DOHH2 (cell line): Measurements from ENCODE around the gene OR2M5.

Source experiments
- H3F3A ChIP-seq: fragments of 200-600 bp; sonication (generic), shearing (Covaris generic); 2 replicates; pipeline ENCODE4 v1.6.0; 2016; ENCODE audit warnings: antibody characterized with exemption, mild to moderate bottlenecking; ENCODE audit not compliant: control insufficient read depth, insufficient read depth
- H3K27ac ChIP-seq: fragments of 200-600 bp; sonication (generic); 2 replicates; pipeline ENCODE4 v1.5.1; 2014; ENCODE audit warnings: low read depth, mild to moderate bottlenecking, low read length, moderate library complexity
- H3K27me3 ChIP-seq: fragments of 200-600 bp; sonication (generic); 2 replicates; pipeline ENCODE4 v1.6.1; 2014; ENCODE audit warnings: mild to moderate bottlenecking, low read length, mixed read lengths; ENCODE audit not compliant: control insufficient read depth
- H3K36me3 ChIP-seq: fragments of 200-600 bp; sonication (generic); 2 replicates; pipeline ENCODE4 v1.6.1; 2014; ENCODE audit warnings: mild to moderate bottlenecking, low read length, moderate library complexity, mixed read lengths; ENCODE audit not compliant: control insufficient read depth
- H3K4me1 ChIP-seq: fragments of 200-600 bp; sonication (generic); 2 replicates; pipeline ENCODE4 v1.6.1; 2014; ENCODE audit warnings: mild to moderate bottlenecking, low read length, mixed read lengths; ENCODE audit not compliant: control insufficient read depth
- H3K4me2 ChIP-seq: fragments of 200-600 bp; sonication (generic); 2 replicates; pipeline ENCODE4 v1.6.0; 2014; ENCODE audit warnings: mild to moderate bottlenecking, low read length, moderate library complexity
- H3K4me3 ChIP-seq: fragments of 200-600 bp; sonication (generic); 2 replicates; pipeline ENCODE4 v1.5.1; 2014; ENCODE audit warnings: mild to moderate bottlenecking, low read length, mixed read lengths
- H3K79me2 ChIP-seq: fragments of 200-600 bp; sonication (generic); 2 replicates; pipeline ENCODE4 v1.6.1; 2014; ENCODE audit warnings: mild to moderate bottlenecking, low read length, mixed read lengths; ENCODE audit not compliant: control insufficient read depth
- H3K9me2 ChIP-seq: fragments of 200-600 bp; sonication (generic); replicated peaks from 2 replicates; pipeline ENCODE4 v1.6.1; 2014; ENCODE audit warnings: mild to moderate bottlenecking, low read length, mixed read lengths; ENCODE audit not compliant: control insufficient read depth
- H3K9me3 ChIP-seq: fragments of 200-600 bp; sonication (generic); 2 replicates; pipeline ENCODE4 v1.6.1; 2014; ENCODE audit warnings: antibody characterized with exemption, low read length, mixed read lengths; ENCODE audit not compliant: control insufficient read depth, insufficient read depth
- H4K20me1 ChIP-seq: fragments of 200-600 bp; sonication (generic); 2 replicates; pipeline ENCODE4 v1.6.0; 2014; ENCODE audit warnings: low read depth, mild to moderate bottlenecking, antibody characterized with exemption, low read length, moderate library complexity; ENCODE audit not compliant: control insufficient read depth, insufficient read depth
- CTCF ChIP-seq: fragments of 200-600 bp; sonication (generic); IDR thresholded peaks from one replicate; pipeline ENCODE4 v1.5.1; 2014; ENCODE audit warnings: antibody characterized with exemption, mild to moderate bottlenecking, low read depth, low read length; ENCODE audit not compliant: poor library complexity, severe bottlenecking
- EZH2phosphoT487 ChIP-seq: fragments of 200-600 bp; sonication (generic); IDR thresholded peaks from 2 replicates; pipeline ENCODE4 v1.6.1; 2017; ENCODE audit warnings: borderline replicate concordance, mild to moderate bottlenecking, antibody characterized with exemption, low read length, moderate library complexity, mixed read lengths

Gene OR2M5

GRCh38 chr1:248158758-248159157 is 13.8 kb downstream of the OR2M5 start:
- TF ChIP-seq CTCF: no peak
- TF ChIP-seq EZH2phosphoT487: no peak
- no peaks in the 10 kb centered on the region for H3K27me3 ChIP-seq
- no peaks in the 10 kb centered on the region for H3K79me2 ChIP-seq

GRCh38 chr1:248164031-248164430 is 19.1 kb downstream of the OR2M5 start:
- no peaks in the 10 kb centered on the region for H3K36me3 ChIP-seq
- no peaks in the 10 kb centered on the region for H3K9me2 ChIP-seq
- no peak overlapping the region for H3K4me3 ChIP-seq
- H3K27ac ChIP-seq: no peak overlapping the region
- no peaks in the 10 kb centered on the region for H3K79me2 ChIP-seq
- H3K27me3 ChIP-seq: no peaks in the 10 kb centered on the region
- H3K4me1 ChIP-seq: no peaks in the 10 kb centered on the region
- no peaks in the 10 kb centered on the region; the same call in 1 of the 2 replicates for H3K9me3 ChIP-seq
- H4K20me1 ChIP-seq: no peaks in the 10 kb centered on the region
- H3F3A ChIP-seq: no peaks in the 10 kb centered on the region
- H3K4me2 ChIP-seq: no peak overlapping the region
- no peak for TF ChIP-seq CTCF
- TF ChIP-seq EZH2phosphoT487: no peak

More at GRCh38 chr1:248158758-248159157, 13.8 kb downstream of the OR2M5 start:
- no peaks in the 10 kb centered on the region for H3K9me2 ChIP-seq
- H4K20me1 ChIP-seq: no peaks in the 10 kb centered on the region
- no peak overlapping the region for H3K4me3 ChIP-seq
- H3K36me3 ChIP-seq: no peaks in the 10 kb centered on the region
- no peaks in the 10 kb centered on the region; the same call in 1 of the 2 replicates for H3K9me3 ChIP-seq
- no peak overlapping the region for H3K27ac ChIP-seq
- H3K4me2 ChIP-seq: no peak overlapping the region
- H3K4me1 ChIP-seq: no peaks in the 10 kb centered on the region
- H3F3A ChIP-seq: no peaks in the 10 kb centered on the region

- H3K79me2 ChIP-seq: no peaks in the 10 kb centered on the region
- no peaks in the 10 kb centered on the region for H3K4me1 ChIP-seq
- H3K4me3 ChIP-seq: no peak overlapping the region
- TF ChIP-seq CTCF (no peak), EZH2phosphoT487 (no peak)
- no peaks in the 10 kb centered on the region for H3K9me3 ChIP-seq
- H3K9me2 ChIP-seq: no peaks in the 10 kb centered on the region
- no peak overlapping the region for H3K27ac ChIP-seq
- no peaks in the 10 kb centered on the region for H3F3A ChIP-seq
- H4K20me1 ChIP-seq: no peaks in the 10 kb centered on the region
- no peaks in the 10 kb centered on the region for H3K27me3 ChIP-seq
- no peak overlapping the region for H3K4me2 ChIP-seq
- no peaks in the 10 kb centered on the region for H3K36me3 ChIP-seq
These were observed 20.2 kb downstream of the OR2M5 start for GRCh38 chr1:248165186-248165585.

GRCh38 chr1:248174521-248174920 is 29.6 kb downstream of the OR2M5 start, which contains the start of gene OR2M2:
Gene OR2M2 (plus strand): TSS chr1:248174821. CDS start chr1:248179986, 5,165 bp downstream.
- Histone ChIP-seq H3K4me2 (no peak within 1 kb of the TSS), H3F3A (no peaks in the 10 kb centered on the region), H3K27me3 (no peaks in the 10 kb centered on the region), H3K4me1 (no peaks in the 10 kb centered on the region), H3K79me2 (no peaks in the 10 kb centered on the region), H3K9me3 (no peaks in the 10 kb centered on the region), H3K36me3 (no peaks in the 10 kb centered on the region), H3K9me2 (no peaks in the 10 kb centered on the region), H3K4me3 (no peak within 1 kb of the TSS), H3K27ac (no peak within 1 kb of the TSS), H4K20me1 (no peaks in the 10 kb centered on the region)
- TF ChIP-seq EZH2phosphoT487 (no peak), CTCF (no peak)
